Measurements from ENCODE around the gene ZFPM1. TPM values are rescaled to one million over a fixed set of nuclear protein-coding genes. Genes with fewer than 3 reads are reported as not detected.

Gene ZFPM1
- polyA plus RNA-seq, 1 of the 3 experiments (the other 2 are of a cell fraction): 1.2 TPM

DNA sequence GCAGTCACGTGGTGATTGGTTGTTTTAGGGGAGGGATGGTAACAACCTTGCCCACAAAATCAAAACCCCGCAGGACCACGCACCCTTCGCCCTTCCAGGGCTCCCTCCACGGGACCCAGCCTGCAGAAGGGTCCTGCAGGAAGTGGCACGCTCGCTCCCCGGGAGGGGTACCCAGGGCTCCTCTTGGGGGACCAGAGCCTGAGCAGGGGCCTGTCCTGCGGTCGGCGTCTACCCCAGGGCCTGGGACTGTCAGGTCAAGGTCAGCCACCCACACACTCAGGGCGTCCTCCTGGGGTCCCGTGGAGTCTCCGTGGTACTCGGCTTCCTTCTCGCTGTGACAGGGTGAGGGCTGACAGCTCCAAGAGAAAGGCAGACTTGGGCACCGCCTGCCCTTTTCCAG is 36.4 kb upstream of the ZFPM1 start:
- 97% methylated on average over 11 of the region's 17 CpGs for WGBS (ENCODE audit: low lambda C conversion rate)
- no peaks in the 10 kb centered on the region for H3K27me3 ChIP-seq (ENCODE audit: insufficient read depth)
- H2AFZ ChIP-seq (ENCODE audit: low read depth): no peak overlapping the region
- H3K4me2 ChIP-seq: no peak overlapping the region
- H3K4me1 ChIP-seq (ENCODE audit: control insufficient read depth in 1 of 2, insufficient read depth in 2 of 2, low read depth in 1 of 2, low read length in 1 of 2): peaks cover 0 to 16% of the 10 kb centered on the region in 2 experiments; a peak in 1 of 4 replicates
- ChIA-PET POLR2A (no interaction called here), CTCF (no interaction called here)
- H3K4me3 ChIP-seq (ENCODE audit: low read depth in 2 of 2, low read length in 1 of 2): no peak overlapping the region
- H3F3A ChIP-seq (replicated peaks; ENCODE audit: insufficient read depth): no peaks in the 10 kb centered on the region
- no peaks in the 10 kb centered on the region for H3K36me3 ChIP-seq (replicated peaks in 1 of 2; ENCODE audit: control insufficient read depth in 1 of 2, insufficient read depth in 2 of 2, low read length in 1 of 2)
- peaks cover 12% of the 10 kb centered on the region; the same call in 1 of the 2 replicates for H4K20me1 ChIP-seq (ENCODE audit: insufficient read depth)
- no peaks in the 10 kb centered on the region for H3K79me2 ChIP-seq (ENCODE audit: insufficient read depth)
- no peak overlapping the region for H3K27ac ChIP-seq (ENCODE audit: low read depth in 2 of 2, low read length in 1 of 2)
- no peak for DNase-seq
- TF ChIP-seq FOSL2 (IDR thresholded peaks at IDR 0.05; ENCODE audit: borderline replicate concordance, low read depth) (no peak), SIN3A (IDR thresholded peaks at IDR 0.05; ENCODE audit: borderline replicate concordance, low read depth, low read length) (no peak), TEAD4 (IDR thresholded peaks at IDR 0.05; ENCODE audit: borderline replicate concordance, insufficient read depth) (no peak), JUND (IDR thresholded peaks at IDR 0.05) (no peak), RFX5 (IDR thresholded peaks at IDR 0.05; ENCODE audit: low read length) (no peak), GABPA (IDR thresholded peaks at IDR 0.05; ENCODE audit: low read depth) (no peak)
- H3K9me2 ChIP-seq: no peaks in the 10 kb centered on the region
- no peak overlapping the region for H3K9ac ChIP-seq
- no peaks in the 10 kb centered on the region for H3K9me3 ChIP-seq

DNA sequence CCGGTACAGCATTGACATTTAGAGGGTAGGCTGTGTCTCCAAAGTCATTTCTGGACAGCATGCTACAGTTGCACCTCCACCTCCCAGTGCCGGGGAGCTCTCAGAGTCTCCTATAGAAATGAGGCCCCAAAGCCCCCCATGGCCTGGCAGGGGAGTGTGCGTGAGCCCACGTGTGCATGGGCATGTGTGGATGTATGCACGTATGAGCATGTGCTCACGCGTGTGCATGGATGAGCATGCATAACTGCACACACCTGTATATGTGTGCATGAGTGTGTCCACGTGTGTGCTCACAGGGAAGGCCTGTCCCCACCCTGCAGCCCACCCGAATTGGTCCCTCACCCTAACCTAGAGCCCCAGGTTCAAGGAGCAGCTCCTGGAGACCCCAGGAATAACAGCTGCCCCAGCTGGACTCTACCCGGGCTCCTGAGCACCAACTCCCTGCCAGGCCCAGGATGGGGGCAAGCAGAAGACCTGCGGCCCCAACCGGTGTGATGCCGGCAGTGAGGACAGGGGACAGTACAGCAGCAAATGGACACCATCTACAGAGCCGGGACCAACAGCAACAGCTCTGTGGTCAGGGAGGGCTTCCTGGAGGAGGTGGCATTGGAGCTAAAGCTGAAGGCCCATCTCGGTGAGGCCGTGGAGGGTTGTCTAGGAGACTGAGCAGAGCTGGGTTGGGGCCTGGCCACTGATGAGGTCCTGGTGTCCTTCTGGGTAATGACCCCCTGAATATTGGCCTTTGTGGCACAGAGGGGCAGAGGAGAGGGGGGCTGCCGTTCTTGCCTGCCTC is 35.2 kb upstream of the ZFPM1 start:
- H3K4me3 ChIP-seq (ENCODE audit: low read depth in 2 of 2, low read length in 1 of 2): no peak overlapping the region
- peaks cover 0 to 16% of the 10 kb centered on the region in 2 experiments; a peak in 1 of 4 replicates for H3K4me1 ChIP-seq (ENCODE audit: control insufficient read depth in 1 of 2, insufficient read depth in 2 of 2, low read depth in 1 of 2, low read length in 1 of 2)
- no peaks in the 10 kb centered on the region for H3K79me2 ChIP-seq (ENCODE audit: insufficient read depth)
- no peak overlapping the region for H3K9ac ChIP-seq
- H3K27me3 ChIP-seq (ENCODE audit: insufficient read depth): no peaks in the 10 kb centered on the region
- no peak overlapping the region for H3K27ac ChIP-seq (ENCODE audit: low read depth in 2 of 2, low read length in 1 of 2)
- ChIA-PET CTCF (interaction anchor here (1.3 to 1.8 kb wide), 3 partner anchors 19 to 145 kb away, joined by 3 to 7 read pairs (median 5); partner anchors contain the start of gene ZNF469), POLR2A (no interaction called here)
- H2AFZ ChIP-seq (ENCODE audit: low read depth): no peak overlapping the region
- no peaks in the 10 kb centered on the region for H3F3A ChIP-seq (replicated peaks; ENCODE audit: insufficient read depth)
- no peaks in the 10 kb centered on the region for H3K9me3 ChIP-seq
- WGBS (ENCODE audit: low lambda C conversion rate): 92% methylated on average over 9 of the region's 17 CpGs
- no peak for DNase-seq
- no peaks in the 10 kb centered on the region for H3K36me3 ChIP-seq (replicated peaks in 1 of 2; ENCODE audit: control insufficient read depth in 1 of 2, insufficient read depth in 2 of 2, low read length in 1 of 2)
- H4K20me1 ChIP-seq (ENCODE audit: insufficient read depth): peaks cover 8% of the 10 kb centered on the region; the same call in 1 of the 2 replicates
- H3K4me2 ChIP-seq: no peak overlapping the region
- H3K9me2 ChIP-seq: no peaks in the 10 kb centered on the region
- TF ChIP-seq EP300 (IDR thresholded peaks at IDR 0.05; ENCODE audit: borderline replicate concordance in 1 of 2, low read depth in 1 of 2, low read length in 1 of 2) (no peak), RFX5 (IDR thresholded peaks at IDR 0.05; ENCODE audit: low read length) (no peak), TEAD4 (IDR thresholded peaks at IDR 0.05; ENCODE audit: borderline replicate concordance, insufficient read depth) (no peak), POLR2AphosphoS5 (IDR thresholded peaks at IDR 0.05; ENCODE audit: low read depth, low read length) (no peak), YY1 (IDR thresholded peaks at IDR 0.05; ENCODE audit: low read depth) (no peak), FOSL2 (IDR thresholded peaks at IDR 0.05; ENCODE audit: borderline replicate concordance, low read depth) (no peak), NFIC (IDR thresholded peaks at IDR 0.05; ENCODE audit: borderline replicate concordance) (no peak), RCOR1 (IDR thresholded peaks at IDR 0.05; ENCODE audit: low read length) (no peak), MEF2A (IDR thresholded peaks at IDR 0.05; ENCODE audit: borderline replicate concordance, low read depth) (no peak), ELF1 (IDR thresholded peaks at IDR 0.05) (no peak)
- TF ChIP-seq, protein P1, sequence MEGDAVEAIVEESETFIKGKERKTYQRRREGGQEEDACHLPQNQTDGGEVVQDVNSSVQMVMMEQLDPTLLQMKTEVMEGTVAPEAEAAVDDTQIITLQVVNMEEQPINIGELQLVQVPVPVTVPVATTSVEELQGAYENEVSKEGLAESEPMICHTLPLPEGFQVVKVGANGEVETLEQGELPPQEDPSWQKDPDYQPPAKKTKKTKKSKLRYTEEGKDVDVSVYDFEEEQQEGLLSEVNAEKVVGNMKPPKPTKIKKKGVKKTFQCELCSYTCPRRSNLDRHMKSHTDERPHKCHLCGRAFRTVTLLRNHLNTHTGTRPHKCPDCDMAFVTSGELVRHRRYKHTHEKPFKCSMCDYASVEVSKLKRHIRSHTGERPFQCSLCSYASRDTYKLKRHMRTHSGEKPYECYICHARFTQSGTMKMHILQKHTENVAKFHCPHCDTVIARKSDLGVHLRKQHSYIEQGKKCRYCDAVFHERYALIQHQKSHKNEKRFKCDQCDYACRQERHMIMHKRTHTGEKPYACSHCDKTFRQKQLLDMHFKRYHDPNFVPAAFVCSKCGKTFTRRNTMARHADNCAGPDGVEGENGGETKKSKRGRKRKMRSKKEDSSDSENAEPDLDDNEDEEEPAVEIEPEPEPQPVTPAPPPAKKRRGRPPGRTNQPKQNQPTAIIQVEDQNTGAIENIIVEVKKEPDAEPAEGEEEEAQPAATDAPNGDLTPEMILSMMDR (IDR thresholded peaks at IDR 0.05): no peak
- TF ChIP-seq, protein P2, sequence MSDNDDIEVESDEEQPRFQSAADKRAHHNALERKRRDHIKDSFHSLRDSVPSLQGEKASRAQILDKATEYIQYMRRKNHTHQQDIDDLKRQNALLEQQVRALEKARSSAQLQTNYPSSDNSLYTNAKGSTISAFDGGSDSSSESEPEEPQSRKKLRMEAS (IDR thresholded peaks at IDR 0.05; ENCODE audit: low read depth): no peak
- TF ChIP-seq, protein P3, sequence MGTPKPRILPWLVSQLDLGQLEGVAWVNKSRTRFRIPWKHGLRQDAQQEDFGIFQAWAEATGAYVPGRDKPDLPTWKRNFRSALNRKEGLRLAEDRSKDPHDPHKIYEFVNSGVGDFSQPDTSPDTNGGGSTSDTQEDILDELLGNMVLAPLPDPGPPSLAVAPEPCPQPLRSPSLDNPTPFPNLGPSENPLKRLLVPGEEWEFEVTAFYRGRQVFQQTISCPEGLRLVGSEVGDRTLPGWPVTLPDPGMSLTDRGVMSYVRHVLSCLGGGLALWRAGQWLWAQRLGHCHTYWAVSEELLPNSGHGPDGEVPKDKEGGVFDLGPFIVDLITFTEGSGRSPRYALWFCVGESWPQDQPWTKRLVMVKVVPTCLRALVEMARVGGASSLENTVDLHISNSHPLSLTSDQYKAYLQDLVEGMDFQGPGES (IDR thresholded peaks at IDR 0.05; ENCODE audit: low read depth, low read length): no peak
- TF ChIP-seq, protein P4, sequence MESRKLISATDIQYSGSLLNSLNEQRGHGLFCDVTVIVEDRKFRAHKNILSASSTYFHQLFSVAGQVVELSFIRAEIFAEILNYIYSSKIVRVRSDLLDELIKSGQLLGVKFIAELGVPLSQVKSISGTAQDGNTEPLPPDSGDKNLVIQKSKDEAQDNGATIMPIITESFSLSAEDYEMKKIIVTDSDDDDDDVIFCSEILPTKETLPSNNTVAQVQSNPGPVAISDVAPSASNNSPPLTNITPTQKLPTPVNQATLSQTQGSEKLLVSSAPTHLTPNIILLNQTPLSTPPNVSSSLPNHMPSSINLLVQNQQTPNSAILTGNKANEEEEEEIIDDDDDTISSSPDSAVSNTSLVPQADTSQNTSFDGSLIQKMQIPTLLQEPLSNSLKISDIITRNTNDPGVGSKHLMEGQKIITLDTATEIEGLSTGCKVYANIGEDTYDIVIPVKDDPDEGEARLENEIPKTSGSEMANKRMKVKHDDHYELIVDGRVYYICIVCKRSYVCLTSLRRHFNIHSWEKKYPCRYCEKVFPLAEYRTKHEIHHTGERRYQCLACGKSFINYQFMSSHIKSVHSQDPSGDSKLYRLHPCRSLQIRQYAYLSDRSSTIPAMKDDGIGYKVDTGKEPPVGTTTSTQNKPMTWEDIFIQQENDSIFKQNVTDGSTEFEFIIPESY (IDR thresholded peaks at IDR 0.05; ENCODE audit: borderline replicate concordance, low read depth): no peak
- TF ChIP-seq, protein P5, sequence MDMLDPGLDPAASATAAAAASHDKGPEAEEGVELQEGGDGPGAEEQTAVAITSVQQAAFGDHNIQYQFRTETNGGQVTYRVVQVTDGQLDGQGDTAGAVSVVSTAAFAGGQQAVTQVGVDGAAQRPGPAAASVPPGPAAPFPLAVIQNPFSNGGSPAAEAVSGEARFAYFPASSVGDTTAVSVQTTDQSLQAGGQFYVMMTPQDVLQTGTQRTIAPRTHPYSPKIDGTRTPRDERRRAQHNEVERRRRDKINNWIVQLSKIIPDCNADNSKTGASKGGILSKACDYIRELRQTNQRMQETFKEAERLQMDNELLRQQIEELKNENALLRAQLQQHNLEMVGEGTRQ (IDR thresholded peaks at IDR 0.05; ENCODE audit: borderline replicate concordance, low read depth, low read length): no peak
- TF ChIP-seq, protein P6, sequence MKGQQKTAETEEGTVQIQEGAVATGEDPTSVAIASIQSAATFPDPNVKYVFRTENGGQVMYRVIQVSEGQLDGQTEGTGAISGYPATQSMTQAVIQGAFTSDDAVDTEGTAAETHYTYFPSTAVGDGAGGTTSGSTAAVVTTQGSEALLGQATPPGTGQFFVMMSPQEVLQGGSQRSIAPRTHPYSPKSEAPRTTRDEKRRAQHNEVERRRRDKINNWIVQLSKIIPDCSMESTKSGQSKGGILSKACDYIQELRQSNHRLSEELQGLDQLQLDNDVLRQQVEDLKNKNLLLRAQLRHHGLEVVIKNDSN (IDR thresholded peaks at IDR 0.05; ENCODE audit: borderline replicate concordance, low read depth): no peak

Data from SK-N-SH (cell line).